GM10248 (cell line): ENCODE measurements around the gene GRIK4.

Experiments used
- CTCF ChIA-PET: fragments of 300-600 bp; sonication (Branson Sonifier 250); formaldehyde crosslinking; extraction: SDS; loops from one replicate; lab custom pipeline; 2021; ENCODE audit warnings: antibody characterized with exemption; lab: Yijun Ruan, JAX
- POLR2A ChIA-PET: fragments of 350-650 bp; sonication (Branson Sonifier 250); formaldehyde crosslinking; extraction: SDS; loops from one replicate; lab custom pipeline; 2020; ENCODE audit warnings: antibody characterized with exemption; lab: Yijun Ruan, JAX
- DNase-seq: peaks from one replicate; pipeline ENCODE4 v3.0.0; 2012; ENCODE audit errors: extremely low spot score
- TF ChIP-seq, protein P1 (sequence below): IDR thresholded peaks from 2 replicates; pipeline ENCODE4 v1.5.1; 2012; ENCODE audit warnings: mild to moderate bottlenecking, low read depth; ENCODE audit errors: extremely low read depth, missing control alignments, control extremely low read depth

Gene GRIK4

DNA sequence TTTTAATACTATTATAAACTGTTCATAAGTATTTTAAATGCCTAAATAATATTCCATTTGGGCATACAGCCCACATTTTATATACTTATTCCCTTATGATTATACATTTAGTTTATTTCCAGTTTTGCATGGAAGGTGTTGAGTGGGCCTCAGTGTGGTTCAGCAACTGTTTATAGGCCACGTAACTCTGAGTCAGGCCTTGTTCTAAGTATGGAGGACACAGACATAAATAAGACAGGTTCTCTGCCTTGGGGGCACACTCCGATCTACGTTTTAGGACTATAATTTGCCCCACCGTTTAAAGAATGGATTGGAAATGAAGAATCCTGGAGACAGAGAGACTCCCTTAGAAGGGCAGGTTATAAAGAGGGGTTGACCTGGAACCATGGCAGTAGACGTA is 300.2 kb downstream of the GRIK4 start:
- DNase-seq = no peak
- TF ChIP-seq, protein P1, sequence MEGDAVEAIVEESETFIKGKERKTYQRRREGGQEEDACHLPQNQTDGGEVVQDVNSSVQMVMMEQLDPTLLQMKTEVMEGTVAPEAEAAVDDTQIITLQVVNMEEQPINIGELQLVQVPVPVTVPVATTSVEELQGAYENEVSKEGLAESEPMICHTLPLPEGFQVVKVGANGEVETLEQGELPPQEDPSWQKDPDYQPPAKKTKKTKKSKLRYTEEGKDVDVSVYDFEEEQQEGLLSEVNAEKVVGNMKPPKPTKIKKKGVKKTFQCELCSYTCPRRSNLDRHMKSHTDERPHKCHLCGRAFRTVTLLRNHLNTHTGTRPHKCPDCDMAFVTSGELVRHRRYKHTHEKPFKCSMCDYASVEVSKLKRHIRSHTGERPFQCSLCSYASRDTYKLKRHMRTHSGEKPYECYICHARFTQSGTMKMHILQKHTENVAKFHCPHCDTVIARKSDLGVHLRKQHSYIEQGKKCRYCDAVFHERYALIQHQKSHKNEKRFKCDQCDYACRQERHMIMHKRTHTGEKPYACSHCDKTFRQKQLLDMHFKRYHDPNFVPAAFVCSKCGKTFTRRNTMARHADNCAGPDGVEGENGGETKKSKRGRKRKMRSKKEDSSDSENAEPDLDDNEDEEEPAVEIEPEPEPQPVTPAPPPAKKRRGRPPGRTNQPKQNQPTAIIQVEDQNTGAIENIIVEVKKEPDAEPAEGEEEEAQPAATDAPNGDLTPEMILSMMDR = no peak
- CTCF ChIA-PET = interaction anchor here (0.8 kb wide), 1 partner anchor 9 kb away, joined by 5 read pairs; no protein-coding TSS in a partner anchor
- POLR2A ChIA-PET = no interaction called here

DNA sequence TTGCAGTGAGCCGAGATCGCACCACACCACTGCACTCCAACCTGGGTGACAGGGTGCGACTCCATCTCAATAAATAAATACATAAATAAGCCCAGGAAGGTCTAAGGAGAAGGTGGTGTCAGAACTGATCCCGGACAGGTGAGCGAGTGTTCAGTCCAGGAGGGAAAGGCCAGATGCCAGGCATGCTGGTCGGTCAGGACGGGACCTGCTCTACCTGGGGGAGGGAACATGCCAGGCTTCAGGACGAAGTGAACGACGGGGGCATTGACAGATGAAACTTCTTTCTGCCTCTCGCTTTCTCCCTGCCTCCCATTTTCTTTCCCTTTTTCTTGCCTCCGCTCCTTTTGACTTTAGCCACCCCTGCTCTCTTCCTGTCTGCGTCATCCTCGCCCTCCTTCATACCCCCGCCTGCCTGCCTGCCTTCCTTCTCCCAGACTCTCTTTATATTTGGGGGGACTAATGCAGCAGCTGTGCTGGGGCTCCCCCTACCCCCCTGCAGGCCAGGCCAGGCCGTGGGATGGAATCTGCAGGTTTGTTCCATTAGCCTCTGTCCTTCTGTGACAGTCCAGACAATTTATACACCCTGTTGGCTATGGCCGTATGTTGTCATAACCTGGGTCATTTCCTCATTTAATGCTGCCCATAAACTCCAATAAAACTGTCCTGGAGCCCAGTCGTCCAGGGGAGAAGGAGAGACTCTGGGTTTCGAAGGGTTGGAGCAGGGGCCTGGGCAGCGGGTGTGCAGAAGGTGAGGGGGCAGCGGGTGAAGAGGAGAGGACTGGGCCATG is 303.2 kb downstream of the GRIK4 start:
- ChIA-PET POLR2A (no interaction called here), CTCF (interaction anchor here (1.9 kb wide), 1 partner anchor 13 kb away, joined by 5 read pairs; no protein-coding TSS in a partner anchor)
- TF ChIP-seq, protein P1 = no peak
- no peak for DNase-seq

DNA sequence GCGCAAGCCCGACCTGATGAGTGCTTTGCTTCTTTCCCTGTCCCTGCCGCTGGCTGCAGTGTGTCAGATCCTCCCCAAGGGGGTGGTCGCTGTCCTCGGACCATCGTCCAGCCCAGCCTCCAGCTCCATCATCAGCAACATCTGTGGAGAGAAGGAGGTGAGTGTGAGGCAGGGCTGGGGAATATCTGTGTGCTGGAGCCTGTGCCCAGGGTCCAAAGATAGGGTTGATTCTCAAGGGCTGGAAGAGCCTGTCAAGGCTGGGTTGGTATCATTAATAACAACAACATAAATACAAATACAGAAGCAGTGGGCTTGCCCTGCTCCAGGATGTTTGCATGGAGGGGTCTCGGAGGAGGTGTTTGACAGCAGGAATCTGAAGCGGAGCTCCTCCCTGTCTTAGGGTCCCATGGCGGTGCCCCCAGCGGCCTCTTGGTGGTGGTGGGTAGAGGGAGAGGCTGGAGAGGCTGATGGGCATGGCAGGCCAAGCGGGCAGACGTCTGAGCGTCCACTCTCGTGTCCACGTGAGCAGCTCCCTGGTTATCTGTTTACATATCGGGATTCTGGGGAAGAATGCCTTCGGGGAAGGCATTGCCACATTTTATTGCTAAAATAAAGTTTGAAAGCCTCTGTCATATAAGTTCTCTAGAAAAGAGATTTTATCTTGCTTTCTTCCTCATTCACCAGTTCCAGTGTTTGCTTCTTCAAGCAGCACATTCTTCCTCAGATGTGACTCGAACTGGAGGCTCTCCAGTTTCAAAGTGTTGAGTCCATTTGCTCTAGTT is 304.0 kb downstream of the GRIK4 start:
- no peak for DNase-seq
- ChIA-PET CTCF (interaction anchor here (1.9 kb wide), 1 partner anchor 14 kb away, joined by 5 read pairs; no protein-coding TSS in a partner anchor), POLR2A (no interaction called here)
- TF ChIP-seq, protein P1 = no peak

DNA sequence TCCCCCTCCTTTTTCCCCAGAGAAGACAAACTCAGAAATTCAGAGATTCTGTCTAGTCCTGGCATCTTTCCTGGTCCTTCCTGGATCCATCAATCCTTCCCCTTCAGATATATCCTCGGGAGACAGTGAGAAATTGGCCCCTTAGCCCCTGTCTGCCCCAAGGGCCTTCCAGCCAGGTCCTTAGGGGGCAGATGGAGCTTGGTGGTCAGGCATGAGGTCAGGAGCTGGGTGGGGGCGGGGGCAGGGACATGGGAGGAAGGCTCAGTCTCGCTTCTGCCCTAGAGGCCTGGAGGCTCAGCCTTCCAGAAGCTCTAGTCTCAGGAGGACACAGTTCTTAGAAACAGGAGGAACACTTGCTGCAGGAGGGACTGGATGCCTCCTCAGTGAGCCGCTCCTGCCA is 304.6 kb downstream of the GRIK4 start:
- ChIA-PET POLR2A (no interaction called here), CTCF (interaction anchor here (1.3 to 1.9 kb wide), 2 partner anchors 13 to 14 kb away, joined by 5 to 7 read pairs; no protein-coding TSS in a partner anchor)
- TF ChIP-seq, protein P1 = no peak
- no peak for DNase-seq

DNA sequence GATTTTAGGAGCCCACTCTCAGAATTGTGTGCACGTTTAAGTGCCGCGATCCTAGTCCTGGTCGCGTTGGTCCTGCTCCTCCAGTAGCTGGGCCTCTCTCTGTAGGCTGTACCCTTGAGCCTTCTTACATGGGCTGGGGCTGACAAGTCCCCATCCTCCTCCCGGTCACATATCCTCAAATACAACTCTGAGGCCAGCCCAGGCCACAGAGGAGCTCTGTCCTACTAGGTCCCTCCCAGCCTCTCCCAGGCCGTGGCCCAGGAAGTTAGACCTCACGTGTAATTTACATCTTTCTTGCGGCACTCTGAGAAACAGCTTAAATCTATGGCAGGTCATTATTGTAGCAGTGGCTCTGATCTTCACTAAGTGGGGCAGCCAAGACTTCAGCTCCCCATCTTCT is 305.2 kb downstream of the GRIK4 start:
- TF ChIP-seq, protein P1 = no peak
- DNase-seq = no peak
- CTCF ChIA-PET = interaction anchor here (1.3 to 1.9 kb wide), 2 partner anchors 14 to 15 kb away, joined by 5 to 7 read pairs; no protein-coding TSS in a partner anchor
- POLR2A ChIA-PET = interaction anchor here (0.5 kb wide), 1 partner anchor 28 kb away, joined by 3 read pairs; no protein-coding TSS in a partner anchor

DNA sequence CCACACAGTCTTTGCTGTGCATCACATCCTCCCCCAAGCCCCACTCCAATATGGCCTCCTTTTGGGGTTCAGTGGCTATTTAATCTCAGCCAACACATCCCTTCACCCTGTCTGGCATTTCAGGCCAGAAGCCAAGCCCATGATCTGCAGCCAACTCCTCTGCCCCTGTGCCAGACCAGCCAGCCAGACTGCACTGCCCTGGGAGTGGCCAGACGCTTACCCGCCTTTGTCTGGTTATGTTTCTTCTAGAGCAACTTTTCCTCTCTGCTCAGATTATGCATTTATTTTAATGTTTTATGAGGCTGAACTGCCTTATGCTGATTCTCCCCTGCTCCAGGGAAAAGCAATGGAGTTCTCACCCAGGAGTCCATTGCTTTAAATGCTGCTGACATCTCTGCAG is 305.6 kb downstream of the GRIK4 start:
- TF ChIP-seq, protein P1 = no peak
- DNase-seq = no peak
- POLR2A ChIA-PET = interaction anchor here (0.5 kb wide), 1 partner anchor 27 kb away, joined by 3 read pairs; no protein-coding TSS in a partner anchor
- CTCF ChIA-PET = interaction anchor here (1.3 to 1.9 kb wide), 2 partner anchors 14 to 15 kb away, joined by 5 to 7 read pairs; no protein-coding TSS in a partner anchor
